Omental fat pad (tissue), 4 donors: ENCODE results near the gene NOLC1. TPM values are rescaled to one million over a fixed set of nuclear protein-coding genes. Genes with fewer than 3 reads are reported as not detected.
A peak's percentile ranks its signal among the peaks of the same experiment; 100 is the strongest.

Source experiments
- ATAC-seq: fragments of 150-250 bp; one replicate; pipeline ENCODE4 v1.9.1; 2016; ENCODE audit warnings: mild to moderate bottlenecking, moderate library complexity; ENCODE audit not compliant: low FRiP score
- DNase-seq: peaks from one replicate; pipeline ENCODE4 v3.0.0-alpha.2; 2019; ENCODE audit warnings: low spot score
- total RNA-seq, 4 donors: library from RNA; depleted of rRNA; stranded (reverse); fragments of >200 nt; gene quantifications; one replicate each; pipeline ENCODE4 v1.1.0, GENCODE V29; 2016
- TF ChIP-seq, protein P1 (sequence below), 3 donors: fragments of 450-650 bp; IDR thresholded peaks; one replicate each; pipeline ENCODE4 v1.5.1; 2016 to 2017; ENCODE audit warnings: antibody characterized with exemption in 3 of 3, mild to moderate bottlenecking in 3 of 3, moderate library complexity in 2 of 3

Gene NOLC1
- total RNA-seq, 4 donors from 2014 or later, result 35.3 to 229 (median 81.7) TPM

DNA sequence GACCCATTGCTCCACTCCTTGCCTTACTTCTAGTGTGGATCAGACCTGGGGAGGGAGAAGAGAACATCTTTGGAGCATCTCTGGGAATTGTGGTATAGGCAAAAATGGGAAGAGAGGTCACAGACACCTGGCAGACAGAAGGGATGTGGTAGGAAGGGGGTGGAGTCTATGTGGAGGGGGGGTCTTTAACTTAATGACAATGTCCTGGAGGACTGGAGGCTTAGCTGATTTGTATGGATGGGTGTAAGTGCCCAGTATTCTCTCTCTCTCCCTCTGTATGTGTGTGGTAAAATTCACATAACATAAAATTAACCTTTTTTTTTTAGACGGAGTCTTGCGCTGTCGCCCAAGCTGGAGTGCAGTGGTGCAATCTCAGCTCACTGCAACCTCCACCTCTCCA is 29.0 kb upstream of the NOLC1 start:
- no peak for DNase-seq
- ATAC-seq, result no peak
- TF ChIP-seq, protein P1, sequence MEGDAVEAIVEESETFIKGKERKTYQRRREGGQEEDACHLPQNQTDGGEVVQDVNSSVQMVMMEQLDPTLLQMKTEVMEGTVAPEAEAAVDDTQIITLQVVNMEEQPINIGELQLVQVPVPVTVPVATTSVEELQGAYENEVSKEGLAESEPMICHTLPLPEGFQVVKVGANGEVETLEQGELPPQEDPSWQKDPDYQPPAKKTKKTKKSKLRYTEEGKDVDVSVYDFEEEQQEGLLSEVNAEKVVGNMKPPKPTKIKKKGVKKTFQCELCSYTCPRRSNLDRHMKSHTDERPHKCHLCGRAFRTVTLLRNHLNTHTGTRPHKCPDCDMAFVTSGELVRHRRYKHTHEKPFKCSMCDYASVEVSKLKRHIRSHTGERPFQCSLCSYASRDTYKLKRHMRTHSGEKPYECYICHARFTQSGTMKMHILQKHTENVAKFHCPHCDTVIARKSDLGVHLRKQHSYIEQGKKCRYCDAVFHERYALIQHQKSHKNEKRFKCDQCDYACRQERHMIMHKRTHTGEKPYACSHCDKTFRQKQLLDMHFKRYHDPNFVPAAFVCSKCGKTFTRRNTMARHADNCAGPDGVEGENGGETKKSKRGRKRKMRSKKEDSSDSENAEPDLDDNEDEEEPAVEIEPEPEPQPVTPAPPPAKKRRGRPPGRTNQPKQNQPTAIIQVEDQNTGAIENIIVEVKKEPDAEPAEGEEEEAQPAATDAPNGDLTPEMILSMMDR (IDR thresholded peaks at IDR 0.05), result no peak

- no peak for DNase-seq
Measured at GRCh38 chr10:102131286-102132170, 20.7 kb upstream of the NOLC1 start.

DNA sequence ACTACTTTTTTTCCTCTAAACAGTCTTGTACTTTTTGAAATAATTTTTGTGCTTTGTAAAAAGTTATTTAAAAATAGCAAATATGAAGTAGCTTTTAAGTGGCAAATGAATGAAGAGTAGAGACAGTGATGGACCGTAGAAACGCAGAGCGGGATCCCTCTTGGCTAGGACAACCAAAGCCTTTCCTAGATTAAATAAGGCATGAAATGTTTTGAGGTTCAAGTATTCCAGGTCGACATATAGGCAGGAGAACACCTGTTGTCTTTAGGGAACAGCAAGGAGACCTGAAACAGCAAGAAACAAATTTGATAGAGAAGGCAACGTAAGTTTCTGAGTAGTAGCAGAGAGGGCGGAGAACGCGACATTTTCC is 20.0 kb upstream of the NOLC1 start:
- DNase-seq (no peak), ATAC-seq (no peak)
- TF ChIP-seq, protein P1 (IDR thresholded peaks at IDR 0.05), result no peak

More at GRCh38 chr10:102131286-102132170, 20.7 kb upstream of the NOLC1 start:
- TF ChIP-seq, protein P1 (IDR thresholded peaks at IDR 0.05), result no peak
- ATAC-seq, result no peak

- peak; percentile 91 for DNase-seq
- peak; percentile 92 for ATAC-seq
- TF ChIP-seq, protein P1 (IDR thresholded peaks at IDR 0.05), result peak in 1 of 3 donors; percentile 65
Measured at GRCh38 chr10:102132563-102133372, 19.4 kb upstream of the NOLC1 start, which contains the start of gene PPRC1. PPRC1 (plus strand) TSS chr10:102133040; CDS start chr10:102133069, 29 bp downstream.

- TF ChIP-seq, protein P1 (IDR thresholded peaks at IDR 0.05), result no peak
- DNase-seq, result peak; percentile 60
- peak; percentile 60 for ATAC-seq
Measured at GRCh38 chr10:102133373-102134195, 18.6 kb upstream of the NOLC1 start.

GRCh38 chr10:102134416-102134815 is 17.8 kb upstream of the NOLC1 start:
- no peak for DNase-seq
- ATAC-seq, result no peak
- TF ChIP-seq, protein P1 (IDR thresholded peaks at IDR 0.05), result no peak
